GM20000 (cell line): ENCODE results near the gene LPP.

Experiments
- DNase-seq: peaks from one replicate; pipeline ENCODE4 v3.0.0; 2012; ENCODE audit warnings: low spot score
- TF ChIP-seq, protein P1 (sequence below): IDR thresholded peaks from 2 replicates; pipeline ENCODE4 v1.5.1; 2012; ENCODE audit warnings: mild to moderate bottlenecking, control low read depth; ENCODE audit errors: extremely low read depth, missing control alignments

Gene LPP

DNA sequence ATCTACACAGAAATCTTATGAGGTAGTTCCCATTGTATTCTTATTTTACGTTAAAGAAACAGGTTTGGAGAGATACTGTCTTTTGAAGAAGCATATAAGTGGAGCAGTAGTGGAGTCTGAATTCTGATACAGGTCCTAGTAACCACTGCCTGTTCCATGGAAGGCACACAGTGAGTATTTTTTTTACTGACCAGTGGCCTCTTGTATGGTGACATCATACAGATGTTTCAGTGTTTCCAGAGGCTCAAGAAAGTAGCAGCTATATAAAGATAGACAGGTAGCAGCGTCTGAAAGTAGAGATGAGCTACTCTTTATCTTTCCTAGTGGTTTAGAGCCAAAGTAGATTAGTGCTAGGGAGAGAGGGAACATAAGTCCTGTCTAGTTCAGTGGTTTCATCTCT lies 173.5 kb downstream of the LPP start:
- no peak for DNase-seq

DNA sequence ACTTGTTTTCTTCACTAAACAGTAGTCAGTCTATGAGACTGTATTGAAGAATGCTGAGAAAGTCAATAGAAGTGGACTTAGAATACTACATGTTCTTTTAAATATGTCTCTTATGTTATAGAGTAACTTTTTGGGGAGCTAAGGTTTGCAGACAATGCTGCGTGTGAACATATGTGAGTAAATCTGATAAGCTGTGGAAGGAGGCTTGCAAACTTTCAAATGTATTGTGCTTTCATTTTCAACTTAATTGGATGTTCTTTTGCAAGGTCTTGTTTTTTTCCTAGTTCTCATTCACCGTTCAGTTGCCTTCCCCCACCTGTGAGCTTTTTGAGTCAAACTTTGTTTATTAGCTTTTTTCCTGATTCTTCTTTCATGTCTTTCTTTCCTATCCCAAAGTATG lies 176.2 kb downstream of the LPP start:
- TF ChIP-seq, protein P1, sequence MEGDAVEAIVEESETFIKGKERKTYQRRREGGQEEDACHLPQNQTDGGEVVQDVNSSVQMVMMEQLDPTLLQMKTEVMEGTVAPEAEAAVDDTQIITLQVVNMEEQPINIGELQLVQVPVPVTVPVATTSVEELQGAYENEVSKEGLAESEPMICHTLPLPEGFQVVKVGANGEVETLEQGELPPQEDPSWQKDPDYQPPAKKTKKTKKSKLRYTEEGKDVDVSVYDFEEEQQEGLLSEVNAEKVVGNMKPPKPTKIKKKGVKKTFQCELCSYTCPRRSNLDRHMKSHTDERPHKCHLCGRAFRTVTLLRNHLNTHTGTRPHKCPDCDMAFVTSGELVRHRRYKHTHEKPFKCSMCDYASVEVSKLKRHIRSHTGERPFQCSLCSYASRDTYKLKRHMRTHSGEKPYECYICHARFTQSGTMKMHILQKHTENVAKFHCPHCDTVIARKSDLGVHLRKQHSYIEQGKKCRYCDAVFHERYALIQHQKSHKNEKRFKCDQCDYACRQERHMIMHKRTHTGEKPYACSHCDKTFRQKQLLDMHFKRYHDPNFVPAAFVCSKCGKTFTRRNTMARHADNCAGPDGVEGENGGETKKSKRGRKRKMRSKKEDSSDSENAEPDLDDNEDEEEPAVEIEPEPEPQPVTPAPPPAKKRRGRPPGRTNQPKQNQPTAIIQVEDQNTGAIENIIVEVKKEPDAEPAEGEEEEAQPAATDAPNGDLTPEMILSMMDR = no peak

More for the DNA sequence above, 173.5 kb downstream of the LPP start:
- TF ChIP-seq, protein P1 = no peak

DNA sequence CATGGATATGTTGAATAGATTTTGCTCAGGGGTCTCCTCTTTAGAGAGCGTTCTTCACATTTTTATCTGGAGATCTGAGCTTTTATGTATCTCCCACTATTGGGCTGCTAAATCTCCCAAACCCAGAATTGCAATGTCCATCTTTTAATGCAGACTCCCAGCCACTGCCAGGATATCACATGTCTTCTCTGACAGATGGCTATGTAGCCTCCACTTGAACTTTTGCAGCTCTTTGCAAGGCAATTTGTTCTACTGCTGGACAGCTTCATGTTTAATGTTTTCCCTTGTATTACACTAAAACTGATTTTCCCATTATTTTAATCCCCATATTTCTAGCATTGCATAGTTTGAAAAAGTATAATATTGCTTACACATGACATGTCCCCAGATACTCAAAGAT lies 177.2 kb downstream of the LPP start:
- TF ChIP-seq, protein P1 = no peak
- no peak for DNase-seq

More for the DNA sequence above, 176.2 kb downstream of the LPP start:
- no peak for DNase-seq

DNA sequence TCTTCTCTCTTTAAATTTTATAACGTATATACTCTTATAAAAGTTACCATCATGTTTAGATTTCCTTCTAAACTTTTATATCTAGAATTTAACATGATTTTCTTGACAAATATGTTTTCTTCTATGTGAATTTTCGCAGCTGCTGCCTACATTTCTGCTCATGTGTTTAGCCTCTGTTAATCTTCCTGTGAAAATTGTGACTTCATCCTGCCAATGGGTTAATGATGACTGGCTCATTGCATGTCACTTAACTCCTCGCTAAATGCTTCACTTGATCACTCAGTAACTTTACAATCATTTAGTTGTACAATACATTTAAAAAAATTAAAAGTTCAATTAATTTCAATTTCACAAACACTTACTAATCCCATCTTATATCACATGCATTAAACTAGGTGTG lies 178.1 kb downstream of the LPP start:
- DNase-seq = no peak
- TF ChIP-seq, protein P1 = no peak

DNA sequence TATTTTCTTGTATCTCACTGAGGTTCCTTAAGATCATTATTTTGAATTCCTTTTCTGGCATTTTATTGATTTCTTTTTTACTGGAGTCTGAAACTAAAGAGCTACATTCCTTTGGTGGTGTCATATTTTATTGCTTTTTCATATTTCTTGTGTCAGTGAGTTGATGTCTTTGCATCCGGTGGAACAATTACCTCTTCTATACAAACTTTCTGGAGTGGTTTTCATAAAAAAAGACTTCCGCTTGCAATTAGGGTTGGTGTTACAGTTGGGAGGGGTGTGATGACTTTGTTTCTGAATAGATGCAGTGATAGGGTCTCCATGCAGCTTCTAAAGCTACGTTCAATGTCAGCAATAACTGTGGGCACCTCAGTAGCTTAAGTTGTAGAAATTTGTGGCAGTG lies 181.7 kb downstream of the LPP start:
- DNase-seq = no peak
- TF ChIP-seq, protein P1 = no peak

DNA sequence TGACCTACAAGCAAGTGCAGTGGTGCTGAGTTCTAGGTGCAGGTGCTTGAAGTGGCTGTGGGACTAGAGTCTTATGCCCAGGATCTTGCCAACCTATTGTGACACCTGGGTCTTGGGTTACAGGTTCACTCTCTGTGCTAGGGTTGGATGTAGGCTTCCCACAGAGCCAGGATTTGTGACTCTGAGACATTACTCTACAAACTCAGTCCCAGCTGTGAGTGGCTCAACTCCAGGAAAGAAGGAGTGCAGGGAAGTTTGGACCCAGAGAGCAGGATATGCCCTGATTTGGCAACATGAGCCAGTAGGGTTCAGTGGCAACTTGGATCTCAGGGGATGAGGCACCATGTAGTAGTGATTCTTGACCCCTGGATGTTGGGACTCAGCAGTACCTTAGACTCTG lies 182.2 kb downstream of the LPP start:
- DNase-seq = no peak
- TF ChIP-seq, protein P1 = no peak

DNA sequence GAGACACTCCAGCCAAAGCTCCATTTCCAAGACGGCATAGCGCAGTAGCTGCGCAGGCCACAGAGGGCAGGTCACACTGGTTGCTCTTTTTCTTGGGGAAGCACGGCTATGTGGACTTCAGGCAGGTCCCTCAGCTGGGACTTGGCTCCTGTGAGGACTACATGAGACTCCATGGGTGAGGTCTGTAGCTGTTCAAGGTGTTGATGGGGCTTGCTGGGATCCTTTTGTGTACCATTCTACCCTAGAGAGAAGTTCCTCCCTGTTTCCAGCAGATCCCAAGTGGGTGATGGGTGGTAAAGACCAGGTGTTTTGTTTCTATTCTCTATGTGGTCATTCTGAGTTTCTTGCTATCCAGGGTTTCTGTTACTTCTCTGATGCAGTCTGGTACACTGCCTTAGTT lies 183.3 kb downstream of the LPP start:
- TF ChIP-seq, protein P1 = no peak
- no peak for DNase-seq

DNA sequence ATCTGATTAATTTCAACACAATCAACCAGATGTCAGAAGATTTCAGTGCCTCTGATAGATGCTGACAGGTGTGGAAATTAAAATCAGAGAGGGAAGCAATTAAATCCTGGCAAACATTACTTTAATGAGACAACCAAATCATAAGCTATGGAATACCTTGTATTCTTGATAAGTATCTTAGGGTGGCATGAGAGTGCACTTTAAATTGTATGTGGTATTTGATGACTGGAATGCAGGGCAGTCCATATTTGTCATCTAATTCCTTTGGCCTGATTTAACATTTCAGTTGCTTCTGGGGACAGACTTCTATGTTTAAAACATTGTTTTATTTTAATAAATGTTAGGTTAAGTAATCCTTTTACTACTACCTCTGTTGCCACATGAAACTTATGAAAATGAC lies 184.1 kb downstream of the LPP start:
- TF ChIP-seq, protein P1 = no peak
- DNase-seq = no peak
